Activated T-helper 1 cell treated with anti-CD3 and anti-CD28 coated beads, Interleukin-12 subunit alpha, Interleukin-12 subunit beta, Interleukin-2, Interleukin-4 antibody, amounts not matched to agents 30 ng/mL and 10 ng/mL and 1 ng/mL, durations not matched to agents 14 hours and 24 hours and 36 hours (primary cell): ENCODE data around the gene NANOGP8. TPM values are rescaled to one million over a fixed set of nuclear protein-coding genes. Genes with fewer than 3 reads are reported as not detected.
"Not testable (repeated sequence)": the region's sequence is repeated elsewhere in the genome, so short reads cannot be mapped to it uniquely, and the experiment has no call there.

Experiments used
- DNase-seq: peaks from one replicate; pipeline ENCODE4 v3.0.0; 2021; ENCODE audit warnings: low spot score
- H3K27ac Mint-ChIP-seq: one replicate; pipeline ENCODE4 v1.8.0; 2021; ENCODE audit warnings: mild to moderate bottlenecking, mixed read lengths
- H3K27me3 Mint-ChIP-seq: one replicate; pipeline ENCODE4 v1.8.0; 2022; ENCODE audit warnings: mild to moderate bottlenecking, moderate library complexity, mixed read lengths; ENCODE audit not compliant: insufficient read depth
- H3K36me3 Mint-ChIP-seq: one replicate; pipeline ENCODE4 v1.8.0; 2021; ENCODE audit warnings: low read depth, mixed read lengths
- H3K4me1 Mint-ChIP-seq: one replicate; pipeline ENCODE4 v1.8.0; 2021; ENCODE audit warnings: low read depth, mixed read lengths
- H3K4me3 Mint-ChIP-seq: one replicate; pipeline ENCODE4 v1.8.0; 2021; ENCODE audit warnings: mild to moderate bottlenecking, moderate library complexity, mixed read lengths
- H3K9me3 Mint-ChIP-seq: one replicate; pipeline ENCODE4 v1.8.0; 2021; ENCODE audit warnings: mixed read lengths
- intact Hi-C: fragments of 100-400 bp; cut with micrococcal nuclease; formaldehyde crosslinking; loops from one replicate; pipeline ENCODE4 v1.15.1; 2024
- total RNA-seq: library from RNA; stranded (reverse); gene quantifications from 2 replicates; pipeline ENCODE4 v1.2.3, GENCODE V29; 2022

Gene NANOGP8
- total RNA-seq, 1 donor from 2014 or later, result not detected

DNA sequence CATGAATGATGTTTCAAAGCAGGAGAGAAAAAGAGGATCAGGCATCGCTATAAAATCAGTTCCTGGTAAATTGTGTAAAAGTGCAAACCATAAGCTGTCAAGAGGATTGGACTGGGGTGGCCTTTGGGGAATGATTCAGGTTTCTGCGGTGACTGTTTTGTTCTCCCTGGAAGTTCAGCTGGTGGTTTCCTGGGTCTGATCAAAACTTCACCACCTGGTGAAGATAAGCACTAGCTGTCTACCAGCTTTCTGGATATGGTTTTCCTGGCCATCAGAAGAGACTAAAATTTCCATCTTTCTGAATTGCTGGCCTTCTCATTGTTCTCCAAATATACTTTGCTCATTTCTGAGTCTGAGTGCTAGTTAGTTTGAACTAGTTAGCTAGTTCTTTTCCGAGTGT is 2.7 kb upstream of the NANOGP8 start:
- Mint-ChIP-seq H3K27ac (no peak overlapping the region), H3K36me3 (no peaks in the 10 kb centered on the region), H3K27me3 (peaks cover 1% of the 10 kb centered on the region), H3K4me1 (no peaks in the 10 kb centered on the region), H3K9me3 (no peaks in the 10 kb centered on the region), H3K4me3 (no peak overlapping the region)
- no peak for DNase-seq
- intact Hi-C loops, result no loop called here

GRCh38 chr15:35082371-35083348 is 2.4 kb downstream of the NANOGP8 start:
- H3K9me3 Mint-ChIP-seq, H3K27ac Mint-ChIP-seq, DNase-seq, intact Hi-C loops, H3K4me1 Mint-ChIP-seq, H3K27me3 Mint-ChIP-seq, H3K4me3 Mint-ChIP-seq, H3K36me3 Mint-ChIP-seq: not testable (repeated sequence)

DNA sequence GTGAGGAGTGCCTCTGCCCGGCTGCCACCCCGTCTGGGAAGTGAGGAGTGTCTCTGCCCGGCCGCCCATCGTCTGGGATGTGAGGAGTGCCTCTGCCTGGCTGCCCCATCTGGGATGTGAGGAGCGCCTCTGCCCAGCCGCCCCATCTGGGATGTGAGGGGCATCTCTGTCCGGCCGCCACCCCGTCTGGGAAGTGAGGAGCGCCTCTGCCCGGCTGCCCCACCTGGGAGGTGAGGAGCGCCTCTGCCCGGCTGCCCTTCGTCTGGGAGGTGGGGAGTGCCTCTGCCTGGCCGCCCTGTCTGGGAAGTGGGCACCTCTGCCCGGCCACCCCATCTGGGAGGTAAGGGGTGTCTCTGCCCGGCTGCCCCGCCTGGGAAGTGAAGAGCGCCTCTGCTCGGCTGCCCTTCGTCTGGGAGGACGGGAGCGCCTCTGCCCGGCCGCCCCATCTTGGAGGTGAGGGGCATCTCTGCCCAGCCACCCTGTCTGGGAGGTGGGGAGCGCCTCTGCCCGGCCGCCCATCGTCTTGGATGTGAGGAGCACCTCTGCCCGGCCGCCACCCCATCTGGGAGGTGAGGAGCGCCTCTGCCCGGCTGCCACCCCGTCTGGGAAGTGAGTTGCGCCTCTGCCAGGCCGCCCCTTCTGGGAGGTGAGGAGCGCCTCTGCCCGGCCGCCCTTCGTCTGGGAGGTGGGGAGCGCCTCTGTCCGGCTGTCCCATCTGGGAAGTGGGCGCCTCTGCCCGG is 3.3 kb downstream of the NANOGP8 start:
- intact Hi-C loops, H3K27me3 Mint-ChIP-seq, DNase-seq, H3K9me3 Mint-ChIP-seq, H3K27ac Mint-ChIP-seq, H3K4me3 Mint-ChIP-seq, H3K36me3 Mint-ChIP-seq, H3K4me1 Mint-ChIP-seq: not testable (repeated sequence)

DNA sequence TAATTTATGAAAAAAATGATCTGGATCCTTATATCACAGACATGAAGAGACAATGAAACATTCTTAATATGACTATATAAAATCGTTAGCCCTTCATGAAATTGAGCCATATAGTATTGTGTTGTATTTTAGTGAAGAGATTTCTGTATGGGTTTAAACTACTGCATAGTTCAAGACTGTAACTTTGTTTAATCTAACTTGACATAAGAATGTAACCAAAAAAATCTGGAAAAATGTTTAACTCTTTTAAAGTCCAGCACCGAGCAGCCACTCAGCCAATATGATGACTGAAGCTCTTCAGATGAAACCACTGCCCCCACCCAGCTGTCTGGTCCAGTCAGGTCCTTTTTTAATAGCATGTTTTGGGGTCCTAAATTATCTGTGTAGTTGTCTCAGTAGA is 4.9 kb downstream of the NANOGP8 start:
- H3K36me3 Mint-ChIP-seq, result no peaks in the 10 kb centered on the region
- H3K27me3 Mint-ChIP-seq, result no peaks in the 10 kb centered on the region
- intact Hi-C loops, result no loop called here
- no peak overlapping the region for H3K27ac Mint-ChIP-seq
- H3K4me3 Mint-ChIP-seq, result no peak overlapping the region
- DNase-seq, result no peak
- no peaks in the 10 kb centered on the region for H3K4me1 Mint-ChIP-seq
- no peaks in the 10 kb centered on the region for H3K9me3 Mint-ChIP-seq

GRCh38 chr15:35078221-35078915 is 6.7 kb downstream of the NANOGP8 start:
- no peak overlapping the region for H3K4me3 Mint-ChIP-seq
- intact Hi-C loops, result loop anchor here (1.0 kb wide), 1 partner anchor 128 kb away; no protein-coding TSS in a partner anchor
- H3K36me3 Mint-ChIP-seq, result no peaks in the 10 kb centered on the region
- no peaks in the 10 kb centered on the region for H3K27me3 Mint-ChIP-seq
- H3K4me1 Mint-ChIP-seq, result no peaks in the 10 kb centered on the region
- peak; percentile 4 for DNase-seq
- H3K27ac Mint-ChIP-seq, result no peak overlapping the region
- no peaks in the 10 kb centered on the region for H3K9me3 Mint-ChIP-seq

DNA sequence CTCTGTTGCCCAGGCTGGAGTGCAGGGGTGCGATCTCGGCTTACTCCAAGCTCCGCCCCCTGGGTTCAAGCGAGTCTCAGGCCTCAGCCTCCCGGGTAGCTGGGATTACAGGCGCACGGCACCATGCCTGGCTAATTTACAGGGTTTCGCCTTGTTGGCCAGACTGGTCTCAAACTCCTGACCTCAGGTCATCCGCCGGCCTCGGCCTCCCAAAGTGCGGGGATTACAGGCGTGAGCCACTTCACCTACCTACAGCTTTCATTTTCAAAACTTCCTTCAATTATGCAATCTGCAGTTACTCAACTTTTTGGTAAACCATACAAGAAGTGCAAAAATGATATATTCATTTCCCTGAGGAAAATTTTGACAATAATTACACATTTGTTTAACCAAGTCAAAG is 14.0 kb downstream of the NANOGP8 start:
- H3K36me3 Mint-ChIP-seq, result no peaks in the 10 kb centered on the region
- no peak overlapping the region for H3K27ac Mint-ChIP-seq
- no peak overlapping the region for H3K4me3 Mint-ChIP-seq
- intact Hi-C loops, result no loop called here
- H3K27me3 Mint-ChIP-seq, result peaks cover 9% of the 10 kb centered on the region
- no peak for DNase-seq
- no peaks in the 10 kb centered on the region for H3K4me1 Mint-ChIP-seq
- H3K9me3 Mint-ChIP-seq, result no peaks in the 10 kb centered on the region

DNA sequence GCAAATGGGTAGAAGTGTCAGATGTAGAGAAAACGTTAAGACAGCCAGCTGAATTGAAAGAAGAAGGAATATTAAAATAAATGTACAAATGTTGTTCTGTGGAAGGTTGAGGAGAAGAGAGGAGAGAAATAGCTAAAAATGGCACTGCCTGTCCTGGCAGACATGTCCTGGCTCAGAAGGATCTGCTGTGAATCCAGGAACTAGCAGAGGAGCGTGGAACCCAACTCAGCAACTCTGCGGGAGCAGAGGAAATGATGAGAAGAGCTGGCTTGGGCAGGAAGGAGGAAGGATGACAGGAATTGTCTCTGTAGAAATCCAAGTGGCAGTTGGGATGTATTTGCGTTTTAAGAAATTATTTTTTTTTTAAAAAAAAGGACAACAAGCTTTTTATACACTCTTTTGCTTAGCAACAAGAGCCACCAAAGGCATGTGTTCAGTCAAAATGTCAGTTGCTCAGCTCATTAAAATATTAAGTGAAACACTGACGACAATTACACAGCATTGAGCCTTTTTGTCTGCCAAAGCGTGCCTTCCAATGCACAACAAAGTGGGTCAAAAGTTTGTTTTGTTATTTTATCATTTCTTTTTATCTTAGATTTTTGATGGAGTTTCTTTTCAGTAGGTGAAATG is 16.1 kb downstream of the NANOGP8 start:
- Mint-ChIP-seq H3K4me1 (no peaks in the 10 kb centered on the region), H3K27me3 (peaks cover 9% of the 10 kb centered on the region), H3K27ac (no peak overlapping the region), H3K36me3 (no peaks in the 10 kb centered on the region), H3K9me3 (no peaks in the 10 kb centered on the region), H3K4me3 (no peak overlapping the region)
- DNase-seq, result no peak
- intact Hi-C loops, result no loop called here

- H3K27me3 Mint-ChIP-seq, result peaks cover 7% of the 10 kb centered on the region
- intact Hi-C loops, result no loop called here
- H3K9me3 Mint-ChIP-seq, result no peaks in the 10 kb centered on the region
These were observed 17.4 kb downstream of the NANOGP8 start for GRCh38 chr15:35067496-35068347.

GRCh38 chr15:35066094-35066493 is 19.0 kb downstream of the NANOGP8 start:
- Mint-ChIP-seq H3K4me1 (no peaks in the 10 kb centered on the region), H3K9me3 (no peaks in the 10 kb centered on the region), H3K4me3 (no peak overlapping the region), H3K36me3 (no peaks in the 10 kb centered on the region), H3K27ac (no peak overlapping the region), H3K27me3 (peaks cover 7% of the 10 kb centered on the region)
- no peak for DNase-seq
- intact Hi-C loops, result no loop called here

More at GRCh38 chr15:35067496-35068347, 17.4 kb downstream of the NANOGP8 start:
- H3K36me3 Mint-ChIP-seq, result no peaks in the 10 kb centered on the region
- no peak overlapping the region for H3K27ac Mint-ChIP-seq
- no peak for DNase-seq
- H3K4me1 Mint-ChIP-seq, result no peaks in the 10 kb centered on the region
- no peak overlapping the region for H3K4me3 Mint-ChIP-seq

- no peaks in the 10 kb centered on the region for H3K36me3 Mint-ChIP-seq
- no peak overlapping the region for H3K27ac Mint-ChIP-seq
- H3K9me3 Mint-ChIP-seq, result no peaks in the 10 kb centered on the region
- no peak overlapping the region for H3K4me3 Mint-ChIP-seq
- H3K4me1 Mint-ChIP-seq, result no peaks in the 10 kb centered on the region
- H3K27me3 Mint-ChIP-seq, result peaks cover 7% of the 10 kb centered on the region
- no peak for DNase-seq
- intact Hi-C loops, result no loop called here
These were observed 20.4 kb downstream of the NANOGP8 start for GRCh38 chr15:35064576-35065190.

GRCh38 chr15:35062738-35063099 is 22.4 kb downstream of the NANOGP8 start:
- Mint-ChIP-seq H3K27ac (no peak overlapping the region), H3K9me3 (no peaks in the 10 kb centered on the region), H3K4me1 (no peaks in the 10 kb centered on the region), H3K36me3 (no peaks in the 10 kb centered on the region), H3K4me3 (no peak overlapping the region), H3K27me3 (peaks cover 4% of the 10 kb centered on the region)
- intact Hi-C loops, result no loop called here
- DNase-seq, result no peak
